Measurements from ENCODE around the gene ADGRB3. TPM values are rescaled to one million over a fixed set of nuclear protein-coding genes. Genes with fewer than 3 reads are reported as not detected.

The ADGRB3 gene
- total and polyA plus RNA-seq, 4 donors: 0.21 to 2.3 (median 0.48) TPM

DNA sequence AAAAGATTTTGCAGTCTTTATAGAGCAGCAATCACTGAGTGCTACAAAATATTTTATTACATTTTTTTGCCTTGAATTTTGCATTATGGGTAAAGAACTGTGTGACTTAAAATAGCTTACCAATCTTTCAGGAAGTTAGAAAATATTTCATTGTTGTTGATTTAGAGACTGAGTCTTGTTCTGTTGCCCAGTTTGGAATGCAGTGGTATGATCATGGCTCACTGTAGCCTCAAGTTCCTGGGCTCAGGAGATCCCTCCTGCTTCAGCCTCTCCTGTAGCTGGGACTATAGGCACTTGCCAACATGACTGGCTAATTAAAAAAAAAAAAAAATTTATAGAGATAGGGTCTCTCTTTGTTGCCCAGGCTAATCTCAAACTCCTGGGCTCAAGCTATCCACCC is 100.8 kb downstream of the ADGRB3 start:
- no peak for TF ChIP-seq EGR1 (IDR thresholded peaks at IDR 0.05; ENCODE audit: low read depth in 2 of 2)
- TF ChIP-seq, protein P1, sequence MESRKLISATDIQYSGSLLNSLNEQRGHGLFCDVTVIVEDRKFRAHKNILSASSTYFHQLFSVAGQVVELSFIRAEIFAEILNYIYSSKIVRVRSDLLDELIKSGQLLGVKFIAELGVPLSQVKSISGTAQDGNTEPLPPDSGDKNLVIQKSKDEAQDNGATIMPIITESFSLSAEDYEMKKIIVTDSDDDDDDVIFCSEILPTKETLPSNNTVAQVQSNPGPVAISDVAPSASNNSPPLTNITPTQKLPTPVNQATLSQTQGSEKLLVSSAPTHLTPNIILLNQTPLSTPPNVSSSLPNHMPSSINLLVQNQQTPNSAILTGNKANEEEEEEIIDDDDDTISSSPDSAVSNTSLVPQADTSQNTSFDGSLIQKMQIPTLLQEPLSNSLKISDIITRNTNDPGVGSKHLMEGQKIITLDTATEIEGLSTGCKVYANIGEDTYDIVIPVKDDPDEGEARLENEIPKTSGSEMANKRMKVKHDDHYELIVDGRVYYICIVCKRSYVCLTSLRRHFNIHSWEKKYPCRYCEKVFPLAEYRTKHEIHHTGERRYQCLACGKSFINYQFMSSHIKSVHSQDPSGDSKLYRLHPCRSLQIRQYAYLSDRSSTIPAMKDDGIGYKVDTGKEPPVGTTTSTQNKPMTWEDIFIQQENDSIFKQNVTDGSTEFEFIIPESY (IDR thresholded peaks at IDR 0.05): no peak
- no peak for TF ChIP-seq YY1 (IDR thresholded peaks at IDR 0.05)
- TF ChIP-seq NR2F2 (IDR thresholded peaks at IDR 0.05): no peak
- TF ChIP-seq, protein P2, sequence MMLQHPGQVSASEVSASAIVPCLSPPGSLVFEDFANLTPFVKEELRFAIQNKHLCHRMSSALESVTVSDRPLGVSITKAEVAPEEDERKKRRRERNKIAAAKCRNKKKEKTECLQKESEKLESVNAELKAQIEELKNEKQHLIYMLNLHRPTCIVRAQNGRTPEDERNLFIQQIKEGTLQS (IDR thresholded peaks at IDR 0.05): no peak
- TF ChIP-seq, protein P3, sequence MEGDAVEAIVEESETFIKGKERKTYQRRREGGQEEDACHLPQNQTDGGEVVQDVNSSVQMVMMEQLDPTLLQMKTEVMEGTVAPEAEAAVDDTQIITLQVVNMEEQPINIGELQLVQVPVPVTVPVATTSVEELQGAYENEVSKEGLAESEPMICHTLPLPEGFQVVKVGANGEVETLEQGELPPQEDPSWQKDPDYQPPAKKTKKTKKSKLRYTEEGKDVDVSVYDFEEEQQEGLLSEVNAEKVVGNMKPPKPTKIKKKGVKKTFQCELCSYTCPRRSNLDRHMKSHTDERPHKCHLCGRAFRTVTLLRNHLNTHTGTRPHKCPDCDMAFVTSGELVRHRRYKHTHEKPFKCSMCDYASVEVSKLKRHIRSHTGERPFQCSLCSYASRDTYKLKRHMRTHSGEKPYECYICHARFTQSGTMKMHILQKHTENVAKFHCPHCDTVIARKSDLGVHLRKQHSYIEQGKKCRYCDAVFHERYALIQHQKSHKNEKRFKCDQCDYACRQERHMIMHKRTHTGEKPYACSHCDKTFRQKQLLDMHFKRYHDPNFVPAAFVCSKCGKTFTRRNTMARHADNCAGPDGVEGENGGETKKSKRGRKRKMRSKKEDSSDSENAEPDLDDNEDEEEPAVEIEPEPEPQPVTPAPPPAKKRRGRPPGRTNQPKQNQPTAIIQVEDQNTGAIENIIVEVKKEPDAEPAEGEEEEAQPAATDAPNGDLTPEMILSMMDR (IDR thresholded peaks at IDR 0.05; ENCODE audit: low read depth, low read length, missing input control): no peak
- no peak for TF ChIP-seq HNF4G (IDR thresholded peaks at IDR 0.05)
- TF ChIP-seq FOXA1 (IDR thresholded peaks at IDR 0.05): no peak
- no peak for TF ChIP-seq RXRA (IDR thresholded peaks at IDR 0.05)
- H3K4me1 ChIP-seq (ENCODE audit: control insufficient read depth in 4 of 4, insufficient read depth in 4 of 4, low read length in 3 of 4): no peaks in the 10 kb centered on the region
- no peaks in the 10 kb centered on the region for H3K9me3 ChIP-seq (ENCODE audit: control insufficient read depth in 4 of 4, low read length in 3 of 4)
- no peak for DNase-seq (ENCODE audit: low spot score)
- no peaks in the 10 kb centered on the region for H3K36me3 ChIP-seq (ENCODE audit: control insufficient read depth in 4 of 4, insufficient read depth in 3 of 4, low read depth in 1 of 4, low read length in 3 of 4)
- no peak overlapping the region for H3K9ac ChIP-seq (ENCODE audit: low read depth in 1 of 2, low read length in 2 of 2)
- H3K4me3 ChIP-seq (ENCODE audit: low read depth in 1 of 3, low read length in 3 of 3): no peak overlapping the region
- no peak overlapping the region for H3K27ac ChIP-seq (ENCODE audit: low read depth in 1 of 2, low read length in 2 of 2)
- no peaks in the 10 kb centered on the region for H3K27me3 ChIP-seq (ENCODE audit: control insufficient read depth in 4 of 4, insufficient read depth in 4 of 4, low read length in 3 of 4)

DNA sequence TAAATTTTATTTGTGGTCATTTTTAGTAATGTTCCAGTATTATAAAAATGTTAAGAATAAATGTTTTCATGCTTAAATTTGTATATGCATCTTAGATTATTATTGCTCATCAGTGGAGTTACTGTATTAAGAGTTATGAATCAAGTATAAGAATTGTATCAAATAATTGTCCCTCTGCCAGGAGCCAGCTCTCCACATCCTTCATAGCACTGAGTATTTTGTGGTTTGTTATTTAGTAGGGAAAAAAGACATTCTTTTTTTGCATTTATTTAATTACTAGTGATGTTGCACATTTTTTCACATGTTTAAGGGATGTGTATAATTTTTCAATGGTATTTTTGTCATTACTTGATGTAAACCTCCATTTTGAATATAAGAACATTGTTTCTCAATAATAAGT is 102.0 kb downstream of the ADGRB3 start:
- Histone ChIP-seq H3K9me3 (ENCODE audit: control insufficient read depth in 4 of 4, low read length in 3 of 4) (no peaks in the 10 kb centered on the region), H3K4me1 (ENCODE audit: control insufficient read depth in 4 of 4, insufficient read depth in 4 of 4, low read length in 3 of 4) (no peaks in the 10 kb centered on the region), H3K27me3 (ENCODE audit: control insufficient read depth in 4 of 4, insufficient read depth in 4 of 4, low read length in 3 of 4) (no peaks in the 10 kb centered on the region), H3K4me3 (ENCODE audit: low read depth in 1 of 3, low read length in 3 of 3) (no peak overlapping the region), H3K9ac (ENCODE audit: low read depth in 1 of 2, low read length in 2 of 2) (no peak overlapping the region), H3K36me3 (ENCODE audit: control insufficient read depth in 4 of 4, insufficient read depth in 3 of 4, low read depth in 1 of 4, low read length in 3 of 4) (no peaks in the 10 kb centered on the region), H3K27ac (ENCODE audit: low read depth in 1 of 2, low read length in 2 of 2) (no peak overlapping the region)
- TF ChIP-seq YY1 (IDR thresholded peaks at IDR 0.05) (no peak), FOXA1 (IDR thresholded peaks at IDR 0.05) (no peak), NR2F2 (IDR thresholded peaks at IDR 0.05) (no peak), HNF4G (IDR thresholded peaks at IDR 0.05) (no peak), SP1 (IDR thresholded peaks at IDR 0.05) (no peak), EGR1 (IDR thresholded peaks at IDR 0.05; ENCODE audit: low read depth in 2 of 2) (no peak), JUND (IDR thresholded peaks at IDR 0.05) (no peak), GABPA (IDR thresholded peaks at IDR 0.05 in 1 of 2, conservative IDR thresholded peaks at IDR 0.05 in 1 of 2) (no peak), TAF1 (conservative IDR thresholded peaks at IDR 0.05) (no peak), FOXA2 (IDR thresholded peaks at IDR 0.05) (no peak), RAD21 (IDR thresholded peaks at IDR 0.05) (no peak), HNF4A (conservative IDR thresholded peaks at IDR 0.05) (no peak), RXRA (IDR thresholded peaks at IDR 0.05) (no peak)
- TF ChIP-seq, protein P3 (IDR thresholded peaks at IDR 0.05; ENCODE audit: low read depth, low read length, missing input control): no peak
- TF ChIP-seq, protein P4, sequence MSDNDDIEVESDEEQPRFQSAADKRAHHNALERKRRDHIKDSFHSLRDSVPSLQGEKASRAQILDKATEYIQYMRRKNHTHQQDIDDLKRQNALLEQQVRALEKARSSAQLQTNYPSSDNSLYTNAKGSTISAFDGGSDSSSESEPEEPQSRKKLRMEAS (IDR thresholded peaks at IDR 0.05): no peak
- TF ChIP-seq, protein P5, sequence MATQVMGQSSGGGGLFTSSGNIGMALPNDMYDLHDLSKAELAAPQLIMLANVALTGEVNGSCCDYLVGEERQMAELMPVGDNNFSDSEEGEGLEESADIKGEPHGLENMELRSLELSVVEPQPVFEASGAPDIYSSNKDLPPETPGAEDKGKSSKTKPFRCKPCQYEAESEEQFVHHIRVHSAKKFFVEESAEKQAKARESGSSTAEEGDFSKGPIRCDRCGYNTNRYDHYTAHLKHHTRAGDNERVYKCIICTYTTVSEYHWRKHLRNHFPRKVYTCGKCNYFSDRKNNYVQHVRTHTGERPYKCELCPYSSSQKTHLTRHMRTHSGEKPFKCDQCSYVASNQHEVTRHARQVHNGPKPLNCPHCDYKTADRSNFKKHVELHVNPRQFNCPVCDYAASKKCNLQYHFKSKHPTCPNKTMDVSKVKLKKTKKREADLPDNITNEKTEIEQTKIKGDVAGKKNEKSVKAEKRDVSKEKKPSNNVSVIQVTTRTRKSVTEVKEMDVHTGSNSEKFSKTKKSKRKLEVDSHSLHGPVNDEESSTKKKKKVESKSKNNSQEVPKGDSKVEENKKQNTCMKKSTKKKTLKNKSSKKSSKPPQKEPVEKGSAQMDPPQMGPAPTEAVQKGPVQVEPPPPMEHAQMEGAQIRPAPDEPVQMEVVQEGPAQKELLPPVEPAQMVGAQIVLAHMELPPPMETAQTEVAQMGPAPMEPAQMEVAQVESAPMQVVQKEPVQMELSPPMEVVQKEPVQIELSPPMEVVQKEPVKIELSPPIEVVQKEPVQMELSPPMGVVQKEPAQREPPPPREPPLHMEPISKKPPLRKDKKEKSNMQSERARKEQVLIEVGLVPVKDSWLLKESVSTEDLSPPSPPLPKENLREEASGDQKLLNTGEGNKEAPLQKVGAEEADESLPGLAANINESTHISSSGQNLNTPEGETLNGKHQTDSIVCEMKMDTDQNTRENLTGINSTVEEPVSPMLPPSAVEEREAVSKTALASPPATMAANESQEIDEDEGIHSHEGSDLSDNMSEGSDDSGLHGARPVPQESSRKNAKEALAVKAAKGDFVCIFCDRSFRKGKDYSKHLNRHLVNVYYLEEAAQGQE (IDR thresholded peaks at IDR 0.05): no peak
- TF ChIP-seq, protein P2 (IDR thresholded peaks at IDR 0.05): no peak
- TF ChIP-seq, protein P1 (IDR thresholded peaks at IDR 0.05): no peak
- no peak for DNase-seq (ENCODE audit: low spot score)
